GM20431 (cell line): ENCODE data around the gene RBP7.
"Not testable (repeated sequence)": the region's sequence is repeated elsewhere in the genome, so short reads cannot be mapped to it uniquely, and the experiment has no call there.

ENCODE experiments used
- in situ Hi-C: fragments of 300-500 bp; cut with MseI, MboI; formaldehyde crosslinking; loops from one replicate; pipeline ENCODE4 v1.15.0; 2020; ENCODE audit warnings: low sequenced_read_pairs; ENCODE audit not compliant: unreplicated experiment

RBP7 gene

GRCh38 chr1:9996624-9997582, at the start of gene RBP7:
Gene RBP7 (plus strand): TSS chr1:9997228. CDS start chr1:9997259, 31 bp downstream.
- in situ Hi-C loops: no loop called here

GRCh38 chr1:9957726-9958125, 39.3 kb upstream of the RBP7 start:
- in situ Hi-C loops: no loop called here

DNA sequence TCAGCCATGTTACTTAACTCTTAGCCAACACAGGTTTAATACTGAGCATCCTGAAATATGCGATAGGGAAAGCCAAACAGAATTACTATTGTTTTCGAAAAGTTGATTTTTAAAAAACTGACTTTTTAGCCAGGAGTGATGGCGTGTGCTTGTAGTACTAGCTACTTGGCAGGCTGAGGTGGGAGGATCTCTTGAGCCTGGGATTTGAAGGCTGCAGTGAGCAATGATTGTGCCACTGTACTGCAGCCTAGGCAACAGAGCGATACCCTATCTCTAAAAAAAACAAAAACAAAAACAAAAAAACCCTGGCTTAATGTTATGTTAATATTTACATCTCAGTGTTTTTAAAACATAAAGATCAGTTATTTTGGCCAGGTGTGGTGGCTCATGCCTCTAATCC, 37.0 kb upstream of the RBP7 start:
- in situ Hi-C loops: no loop called here

DNA sequence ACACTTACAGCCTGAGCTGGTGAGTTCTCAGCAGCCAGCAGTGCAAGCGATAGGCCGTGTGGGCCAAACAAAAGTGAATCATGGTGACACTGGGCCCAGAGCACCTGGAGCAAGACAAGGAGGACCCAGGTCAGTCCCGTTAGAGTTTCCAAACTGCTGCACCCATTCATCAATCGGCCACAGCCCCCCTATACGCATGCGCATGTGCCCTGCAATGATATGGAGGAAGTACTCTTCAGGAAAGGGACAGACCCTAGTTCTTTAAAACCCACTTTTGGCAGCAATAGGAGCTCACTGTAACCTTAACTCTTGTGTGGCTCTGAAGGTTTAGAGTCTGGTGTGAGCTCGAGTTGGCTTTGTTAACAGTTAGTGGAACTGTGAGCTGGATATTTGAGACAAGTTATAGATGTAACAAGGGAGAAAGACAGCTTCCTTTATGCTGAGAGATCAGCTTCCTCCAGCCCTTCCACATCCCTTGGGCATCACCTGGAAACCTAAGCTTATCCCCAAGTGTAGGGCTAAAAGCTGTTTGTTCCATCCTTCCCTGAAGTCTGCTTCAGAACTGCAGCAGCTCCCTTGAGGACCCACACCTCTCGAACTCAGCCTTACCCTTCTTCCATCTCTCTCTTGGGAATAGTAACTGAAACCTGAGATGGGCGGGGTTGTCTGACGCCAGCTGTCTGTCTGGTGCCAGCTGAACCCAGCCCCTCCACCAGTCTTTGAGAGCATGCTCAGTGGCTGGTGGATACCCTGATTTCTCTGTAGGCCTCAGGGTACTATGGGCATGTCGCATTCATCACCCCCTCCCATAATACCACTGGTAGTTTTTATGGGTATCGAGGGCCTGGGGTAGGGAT, 36.1 kb upstream of the RBP7 start:
- in situ Hi-C loops: no loop called here

- in situ Hi-C loops: no loop called here
These were observed 12.8 kb upstream of the RBP7 start for GRCh38 chr1:9984253-9984652.

DNA sequence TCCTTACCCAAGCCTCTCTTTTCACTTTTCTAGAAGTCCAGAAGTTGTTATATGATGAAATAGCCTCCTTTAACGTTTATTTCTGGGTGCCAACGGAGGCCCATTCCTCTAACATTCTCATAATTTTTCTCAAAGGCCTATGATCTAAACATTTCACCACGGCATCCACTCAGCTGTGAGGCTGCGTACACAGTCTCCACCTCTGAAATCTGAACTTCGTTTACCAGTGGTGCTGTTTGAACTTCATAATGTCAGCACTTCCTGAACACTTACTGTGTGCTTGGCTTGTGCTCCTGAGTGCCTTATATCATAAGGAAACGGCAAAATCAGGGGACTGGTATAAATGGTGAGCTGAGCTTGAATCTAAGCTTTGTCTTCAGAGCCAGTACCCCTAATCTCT, 12.0 kb upstream of the RBP7 start:
- in situ Hi-C loops: no loop called here

- in situ Hi-C loops: no loop called here
These were observed 7.3 kb upstream of the RBP7 start for GRCh38 chr1:9989773-9990172.

DNA sequence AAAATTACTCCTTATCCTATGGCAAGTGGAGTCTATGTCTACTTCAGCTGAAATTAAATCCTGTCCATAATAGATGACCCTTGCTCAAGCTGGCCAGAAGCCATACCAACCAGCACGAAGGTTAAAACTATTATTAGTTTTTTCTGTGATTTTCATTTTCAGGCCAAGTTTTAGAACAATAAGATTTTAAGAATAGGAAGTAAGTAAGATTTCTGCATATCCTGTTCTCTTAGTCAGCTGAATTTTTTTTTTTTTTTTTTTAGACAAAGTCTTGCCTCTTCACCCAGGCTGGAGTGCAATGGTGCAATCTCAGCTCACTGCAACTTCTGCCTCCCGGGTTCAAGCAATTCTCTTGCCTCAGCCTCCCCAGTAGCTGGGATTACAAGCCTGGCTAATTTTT, 6.1 kb upstream of the RBP7 start:
- in situ Hi-C loops: no loop called here

- in situ Hi-C loops: no loop called here
These were observed 4.1 kb upstream of the RBP7 start for GRCh38 chr1:9992910-9993309.

GRCh38 chr1:9993561-9994075, 3.4 kb upstream of the RBP7 start:
- in situ Hi-C loops: no loop called here

DNA sequence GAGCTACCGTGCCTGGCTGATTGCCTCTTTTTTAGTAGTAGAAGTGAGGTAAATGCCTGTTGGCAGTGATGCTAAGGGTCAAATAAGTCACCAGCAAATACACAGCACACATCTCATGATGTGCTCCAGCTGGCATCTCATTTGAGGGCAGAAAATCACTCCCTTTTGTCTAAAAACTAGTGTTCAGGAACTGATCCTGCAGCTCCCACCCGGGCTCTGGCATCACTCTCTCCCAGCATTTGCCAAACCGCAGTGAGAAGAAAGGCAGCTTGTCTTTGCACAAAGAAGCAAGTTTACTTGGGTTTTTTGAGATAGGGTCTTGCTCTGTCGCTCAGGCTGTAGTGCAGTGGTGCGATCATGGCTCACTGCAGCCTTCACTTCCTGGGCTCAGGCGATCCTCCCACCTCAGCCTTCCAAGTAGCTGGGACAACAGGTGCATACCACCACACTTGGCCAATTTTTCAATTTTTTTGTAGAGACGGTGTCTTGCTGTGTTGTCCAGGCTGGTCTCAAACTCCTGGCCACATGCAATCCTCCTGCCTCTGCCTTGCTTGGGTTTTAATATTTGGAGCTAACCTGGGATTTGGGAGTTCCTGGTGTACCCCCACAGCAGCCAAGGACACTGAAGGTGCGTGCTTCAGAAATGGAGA, 4.1 kb downstream of the RBP7 start:
- in situ Hi-C loops: no loop called here

- in situ Hi-C loops: not testable (repeated sequence)
These were observed 8.2 kb downstream of the RBP7 start for GRCh38 chr1:10005248-10005647.

DNA sequence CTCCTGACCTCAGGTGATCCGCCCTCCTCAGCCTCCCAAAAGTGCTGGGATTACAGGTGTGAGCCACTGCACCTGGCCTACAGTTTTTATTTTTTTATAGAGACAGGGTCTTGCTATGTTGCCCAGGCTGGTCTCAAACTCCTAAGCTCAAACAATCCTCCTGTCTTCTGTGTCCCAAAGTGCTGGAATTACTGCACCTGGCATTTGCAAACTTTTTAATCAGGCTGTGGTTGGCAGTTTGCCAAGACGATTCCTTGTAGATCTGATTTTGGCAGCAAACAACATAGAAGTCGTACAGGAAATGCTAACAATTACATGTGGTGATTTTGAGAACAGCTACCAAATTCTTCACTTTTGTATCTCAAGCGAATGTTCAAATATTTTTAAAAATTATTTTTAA, 10.1 kb downstream of the RBP7 start:
- in situ Hi-C loops: no loop called here

- in situ Hi-C loops: no loop called here
These were observed 17.0 kb downstream of the RBP7 start for GRCh38 chr1:10014016-10014415.

- in situ Hi-C loops: no loop called here
These were observed 22.5 kb downstream of the RBP7 start for GRCh38 chr1:10019561-10019960.

- in situ Hi-C loops: no loop called here
These were observed 23.1 kb downstream of the RBP7 start for GRCh38 chr1:10020086-10020485.

GRCh38 chr1:10020678-10021077, 23.6 kb downstream of the RBP7 start:
- in situ Hi-C loops: not testable (repeated sequence)

DNA sequence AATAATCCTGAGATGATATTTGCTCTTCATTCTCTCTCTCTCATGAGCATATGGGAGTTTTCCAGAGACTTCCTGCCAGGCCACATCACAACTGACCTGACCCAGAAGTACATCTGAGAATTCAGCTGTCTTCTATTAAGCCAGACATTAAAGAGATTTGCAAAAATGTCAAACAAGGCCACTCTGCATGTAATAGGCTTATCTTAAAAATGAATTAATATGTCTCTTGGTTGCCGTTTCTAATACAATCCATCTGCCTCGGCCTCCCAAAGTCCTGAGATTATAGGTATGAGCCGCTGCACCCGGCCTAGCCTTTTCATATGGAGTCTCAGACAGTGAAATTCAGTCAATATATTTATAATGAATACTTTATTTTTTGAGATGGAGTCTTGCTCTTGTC, 25.0 kb downstream of the RBP7 start:
- in situ Hi-C loops: not testable (repeated sequence)

- in situ Hi-C loops: no loop called here
These were observed 25.6 kb downstream of the RBP7 start for GRCh38 chr1:10022656-10023055.

GRCh38 chr1:10025354-10025753, 28.3 kb downstream of the RBP7 start:
- in situ Hi-C loops: no loop called here
